ENCODE results near the gene PRKCE.

GRCh38 chr2:46094689-46095088 is 443.2 kb downstream of the PRKCE start:
- TF ChIP-seq, protein P1, sequence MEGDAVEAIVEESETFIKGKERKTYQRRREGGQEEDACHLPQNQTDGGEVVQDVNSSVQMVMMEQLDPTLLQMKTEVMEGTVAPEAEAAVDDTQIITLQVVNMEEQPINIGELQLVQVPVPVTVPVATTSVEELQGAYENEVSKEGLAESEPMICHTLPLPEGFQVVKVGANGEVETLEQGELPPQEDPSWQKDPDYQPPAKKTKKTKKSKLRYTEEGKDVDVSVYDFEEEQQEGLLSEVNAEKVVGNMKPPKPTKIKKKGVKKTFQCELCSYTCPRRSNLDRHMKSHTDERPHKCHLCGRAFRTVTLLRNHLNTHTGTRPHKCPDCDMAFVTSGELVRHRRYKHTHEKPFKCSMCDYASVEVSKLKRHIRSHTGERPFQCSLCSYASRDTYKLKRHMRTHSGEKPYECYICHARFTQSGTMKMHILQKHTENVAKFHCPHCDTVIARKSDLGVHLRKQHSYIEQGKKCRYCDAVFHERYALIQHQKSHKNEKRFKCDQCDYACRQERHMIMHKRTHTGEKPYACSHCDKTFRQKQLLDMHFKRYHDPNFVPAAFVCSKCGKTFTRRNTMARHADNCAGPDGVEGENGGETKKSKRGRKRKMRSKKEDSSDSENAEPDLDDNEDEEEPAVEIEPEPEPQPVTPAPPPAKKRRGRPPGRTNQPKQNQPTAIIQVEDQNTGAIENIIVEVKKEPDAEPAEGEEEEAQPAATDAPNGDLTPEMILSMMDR (conservative IDR thresholded peaks at IDR 0.05 in 1 of 2, IDR thresholded peaks at IDR 0.05 in 1 of 2; ENCODE audit: low read depth in 1 of 2, low read length in 2 of 2), result no peak
- TF ChIP-seq EZH2 (IDR thresholded peaks at IDR 0.05; ENCODE audit: low read length, missing control alignments), result no peak

Data from fibroblast of lung (primary cell).